ES-I3 (cell line): ENCODE measurements around the gene POU2AF3.
"Not testable (repeated sequence)": the region's sequence is repeated elsewhere in the genome, so short reads cannot be mapped to it uniquely, and the experiment has no call there.

Experiments used
- H3K36me3 ChIP-seq: 2 replicates; pipeline ENCODE4 v1.6.1; 2013; ENCODE audit warnings: mild to moderate bottlenecking, low read length, control low read depth, moderate library complexity; ENCODE audit not compliant: insufficient read depth
- H3K4me1 ChIP-seq: 2 replicates; pipeline ENCODE4 v1.6.1; 2013; ENCODE audit warnings: mild to moderate bottlenecking, control low read depth, low read length; ENCODE audit not compliant: insufficient read depth
- H3K9ac ChIP-seq: 2 replicates; pipeline ENCODE4 v1.6.1; 2013; ENCODE audit warnings: low read depth, mild to moderate bottlenecking, low read length, moderate library complexity
- H3K9me3 ChIP-seq: 2 replicates; pipeline ENCODE4 v1.6.1; 2013; ENCODE audit warnings: mild to moderate bottlenecking, low read length, moderate library complexity; ENCODE audit not compliant: control insufficient read depth, insufficient read depth

The POU2AF3 gene

GRCh38 chr11:111285189-111286091, 12.9 kb upstream of the POU2AF3 start:
- Histone ChIP-seq H3K36me3 (no peaks in the 10 kb centered on the region), H3K4me1 (no peaks in the 10 kb centered on the region), H3K9ac (no peak overlapping the region), H3K9me3 (no peaks in the 10 kb centered on the region)

- Histone ChIP-seq H3K4me1 (no peaks in the 10 kb centered on the region), H3K9ac (no peak overlapping the region), H3K9me3 (no peaks in the 10 kb centered on the region), H3K36me3 (no peaks in the 10 kb centered on the region)
Observed at GRCh38 chr11:111291764-111292163, 6.6 kb upstream of the POU2AF3 start.

- not testable (repeated sequence) for H3K9me3 ChIP-seq, H3K9ac ChIP-seq, H3K36me3 ChIP-seq, H3K4me1 ChIP-seq
Observed at GRCh38 chr11:111292408-111292807, 5.9 kb upstream of the POU2AF3 start.

GRCh38 chr11:111296196-111296595, 2.1 kb upstream of the POU2AF3 start:
- Histone ChIP-seq H3K4me1 (0 out of 2 replicates have a peak, but pooled peaks cover 7% of the 10 kb centered on the region), H3K9me3 (no peaks in the 10 kb centered on the region), H3K9ac (no peak overlapping the region), H3K36me3 (no peaks in the 10 kb centered on the region)

- Histone ChIP-seq H3K9me3 (no peaks in the 10 kb centered on the region), H3K36me3 (no peaks in the 10 kb centered on the region), H3K4me1 (peaks cover 12% of the 10 kb centered on the region; the same call in 1 of the 2 replicates), H3K9ac (no peak overlapping the region)
Observed at GRCh38 chr11:111297696-111298095, 650 bp upstream of the POU2AF3 start.

- H3K9ac ChIP-seq: peak overlapping the region; percentile 52
- H3K4me1 ChIP-seq: peaks cover 19% of the 10 kb centered on the region; the same call in 1 of the 2 replicates
Observed at GRCh38 chr11:111299101-111300026, 1.0 kb downstream of the POU2AF3 start.

GRCh38 chr11:111300569-111300968, 2.2 kb downstream of the POU2AF3 start:
- Histone ChIP-seq H3K4me1 (peaks cover 19% of the 10 kb centered on the region; the same call in 1 of the 2 replicates), H3K9ac (no peak overlapping the region), H3K9me3 (no peaks in the 10 kb centered on the region), H3K36me3 (no peaks in the 10 kb centered on the region)

More at GRCh38 chr11:111299101-111300026, 1.0 kb downstream of the POU2AF3 start:
- H3K36me3 ChIP-seq: no peaks in the 10 kb centered on the region
- no peaks in the 10 kb centered on the region for H3K9me3 ChIP-seq

- H3K4me1 ChIP-seq: peaks cover 19% of the 10 kb centered on the region; the same call in 1 of the 2 replicates
- no peak overlapping the region for H3K9ac ChIP-seq
- no peaks in the 10 kb centered on the region for H3K9me3 ChIP-seq
- no peaks in the 10 kb centered on the region for H3K36me3 ChIP-seq
Observed at GRCh38 chr11:111301004-111301841, 2.9 kb downstream of the POU2AF3 start.

GRCh38 chr11:111301842-111302118, 3.4 kb downstream of the POU2AF3 start:
- H3K9me3 ChIP-seq: no peaks in the 10 kb centered on the region
- no peak overlapping the region for H3K9ac ChIP-seq
- peaks cover 19% of the 10 kb centered on the region; the same call in 1 of the 2 replicates for H3K4me1 ChIP-seq
- no peaks in the 10 kb centered on the region for H3K36me3 ChIP-seq

GRCh38 chr11:111302298-111302697, 4.0 kb downstream of the POU2AF3 start:
- Histone ChIP-seq H3K9ac (no peak overlapping the region), H3K36me3 (no peaks in the 10 kb centered on the region), H3K9me3 (no peaks in the 10 kb centered on the region), H3K4me1 (peaks cover 19% of the 10 kb centered on the region; the same call in 1 of the 2 replicates)

- Histone ChIP-seq H3K9me3 (no peaks in the 10 kb centered on the region), H3K36me3 (no peaks in the 10 kb centered on the region), H3K9ac (no peak overlapping the region), H3K4me1 (peaks cover 12% of the 10 kb centered on the region; the same call in 1 of the 2 replicates)
Observed at GRCh38 chr11:111303461-111303860, 5.1 kb downstream of the POU2AF3 start.

- H3K36me3 ChIP-seq: no peaks in the 10 kb centered on the region
- H3K9me3 ChIP-seq: no peaks in the 10 kb centered on the region
- H3K9ac ChIP-seq: no peak overlapping the region
- H3K4me1 ChIP-seq: peaks cover 12% of the 10 kb centered on the region; the same call in 1 of the 2 replicates
Observed at GRCh38 chr11:111305162-111305802, 6.9 kb downstream of the POU2AF3 start.

GRCh38 chr11:111305876-111306275, 7.5 kb downstream of the POU2AF3 start:
- H3K4me1 ChIP-seq: peaks cover 12% of the 10 kb centered on the region; the same call in 1 of the 2 replicates
- no peaks in the 10 kb centered on the region for H3K9me3 ChIP-seq
- H3K36me3 ChIP-seq: no peaks in the 10 kb centered on the region
- H3K9ac ChIP-seq: no peak overlapping the region
